ENCODE data around the gene PGLYRP2. TPM values are rescaled to one million over a fixed set of nuclear protein-coding genes. Genes with fewer than 3 reads are reported as not detected.

PGLYRP2 gene
- total and polyA plus RNA-seq, 9 of the 15 experiments (the other 6 are each of a cell fraction or from before 2014, with no cell fraction given) = not detected

- TF ChIP-seq PRMT5 (CRISPR knock-in tag; IDR thresholded peaks at IDR 0.05) = no peak
- no peak for TF ChIP-seq CREB5 (CRISPR knock-in tag; IDR thresholded peaks at IDR 0.05)
- TF ChIP-seq ZKSCAN8 (CRISPR knock-in tag; IDR thresholded peaks at IDR 0.05) = no peak
- no peak for TF ChIP-seq BRF1 (IDR thresholded peaks at IDR 0.05; ENCODE audit: borderline replicate concordance, extremely low read depth, insufficient read length)
- TF ChIP-seq PRDM10 (IDR thresholded peaks at IDR 0.05; ENCODE audit: partially characterized antibody) = no peak
- TF ChIP-seq SAFB2 (IDR thresholded peaks at IDR 0.05; ENCODE audit: borderline replicate concordance, low read depth, low read length, severe bottlenecking) = no peak
- no peak for TF ChIP-seq KAT8 (IDR thresholded peaks at IDR 0.05; ENCODE audit: low read depth)
- TF ChIP-seq TCF15 (CRISPR knock-in tag; IDR thresholded peaks at IDR 0.05) = no peak
- TF ChIP-seq DLX4 (CRISPR knock-in tag; IDR thresholded peaks at IDR 0.05) = no peak
- no peak for TF ChIP-seq KLF16 (IDR thresholded peaks at IDR 0.05)
- TF ChIP-seq SMARCA5 (IDR thresholded peaks at IDR 0.05) = no peak
- no peak for TF ChIP-seq ZBTB34 (CRISPR knock-in tag; IDR thresholded peaks at IDR 0.05)
- peak; percentile 99 for TF ChIP-seq XRCC5 (IDR thresholded peaks at IDR 0.05; ENCODE audit: low read depth, low read length)
- TF ChIP-seq PHF8 (IDR thresholded peaks at IDR 0.05; ENCODE audit: borderline replicate concordance, low read length) = peak; percentile 80
- no peak for TF ChIP-seq ZNF134 (CRISPR knock-in tag; conservative IDR thresholded peaks at IDR 0.05)
- 0 out of 2 replicates have a peak, but pooled peaks have one; percentile 75 for TF ChIP-seq NR3C1 (CRISPR knock-in tag; IDR thresholded peaks at IDR 0.05)
- no peak for TF ChIP-seq ZNF507 (tag; conservative IDR thresholded peaks at IDR 0.05)
- peak; percentile 67 for TF ChIP-seq FIP1L1 (IDR thresholded peaks at IDR 0.05; ENCODE audit: low read depth, low read length, poor library complexity, severe bottlenecking)
- TF ChIP-seq CEBPG (CRISPR knock-in tag; IDR thresholded peaks at IDR 0.05) = no peak
- no peak for TF ChIP-seq CEBPG (tag; conservative IDR thresholded peaks at IDR 0.05 in 1 of 2, IDR thresholded peaks at IDR 0.05 in 1 of 2)
- TF ChIP-seq MIER1 (IDR thresholded peaks at IDR 0.05; ENCODE audit: low read depth) = no peak
These were observed 46.4 kb downstream of the PGLYRP2 start (continued) for GRCh38 chr19:15432629-15433518.
